Neutrophil (primary cell): Measurements from ENCODE around the gene GANAB.

Experiments used
- H3K27ac ChIP-seq: fragments of 200-600 bp; sonication (generic); 2 replicates; pipeline ENCODE4 v1.5.1; 2016; ENCODE audit warnings: mild to moderate bottlenecking, moderate library complexity
- H3K27me3 ChIP-seq: fragments of 200-600 bp; sonication (generic); 2 replicates; pipeline ENCODE4 v1.6.0; 2016; ENCODE audit warnings: mild to moderate bottlenecking
- H3K36me3 ChIP-seq: fragments of 200-600 bp; sonication (generic); 2 replicates; pipeline ENCODE4 v1.5.1; 2017
- H3K4me1 ChIP-seq, 2 experiments: fragments of 200-600 bp in 1 of 2; sonication (generic) in 1 of 2; 1 replicate in 1 of 2; 2 replicates in 1 of 2; pipeline versions ENCODE4 v1.5.1 to v1.6.1; 2013 to 2016; ENCODE audit warnings: low read depth in 1 of 2, low read length in 1 of 2, mild to moderate bottlenecking in 1 of 2, moderate library complexity in 1 of 2; ENCODE audit not compliant: control insufficient read depth in 1 of 2, insufficient read depth in 1 of 2
- H3K4me3 ChIP-seq, 2 experiments: fragments of 200-600 bp in 1 of 2; sonication (generic) in 1 of 2; 1 replicate in 1 of 2; 2 replicates in 1 of 2; pipeline ENCODE4 v1.5.1; 2013 to 2016; ENCODE audit warnings: low read depth in 1 of 2, low read length in 1 of 2, mild to moderate bottlenecking in 1 of 2, moderate library complexity in 1 of 2
- H3K9me3 ChIP-seq: fragments of 200-600 bp; sonication (generic); 2 replicates; pipeline ENCODE4 v1.5.1; 2016
- CTCF ChIP-seq: fragments of 200-600 bp; sonication (generic); IDR thresholded peaks from 2 replicates; pipeline ENCODE4 v1.5.1; 2016; ENCODE audit warnings: antibody characterized with exemption

The GANAB gene

DNA sequence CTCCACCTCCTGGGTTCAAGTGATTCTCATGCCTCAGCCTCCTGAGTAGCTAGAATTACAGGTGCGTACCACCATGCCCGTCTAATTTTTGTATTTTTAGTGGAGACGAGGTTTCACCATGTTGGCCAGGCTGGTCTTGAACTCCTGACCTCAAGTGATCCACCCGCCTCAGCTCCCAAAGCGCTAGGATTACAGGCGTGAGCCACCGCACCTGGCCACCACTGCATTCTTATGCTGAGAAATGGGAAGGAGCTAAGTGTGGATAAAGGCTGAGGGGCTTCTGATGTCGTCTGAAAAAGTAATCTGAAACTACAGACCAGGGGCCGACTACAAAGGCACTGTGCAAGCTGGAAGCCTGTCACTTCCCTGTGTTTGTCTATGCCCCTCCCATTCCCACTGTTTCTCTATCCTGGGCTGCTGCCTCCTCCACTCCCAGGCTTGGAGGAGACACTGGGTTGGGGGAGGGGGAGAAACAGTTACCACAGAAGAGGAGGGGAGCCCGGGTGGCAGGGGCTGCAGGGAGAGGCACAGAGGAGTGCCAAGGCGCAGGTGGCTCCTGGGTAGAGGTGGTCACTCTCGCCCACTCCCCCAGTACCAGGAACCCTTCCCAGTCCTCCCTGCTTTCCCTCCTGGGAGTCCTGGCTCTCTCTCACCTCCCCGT is 41.8 kb downstream of the GANAB start:
- H3K27ac ChIP-seq, result no peak overlapping the region
- no peaks in the 10 kb centered on the region for H3K27me3 ChIP-seq
- H3K9me3 ChIP-seq, result no peaks in the 10 kb centered on the region
- peaks cover 29% of the 10 kb centered on the region for H3K36me3 ChIP-seq
- no peak overlapping the region for H3K4me3 ChIP-seq
- peaks cover 30 to 32% of the 10 kb centered on the region in 2 experiments for H3K4me1 ChIP-seq
- no peak for TF ChIP-seq CTCF

GRCh38 chr11:62603776-62604299 is 42.6 kb downstream of the GANAB start:
- Histone ChIP-seq H3K4me3 (no peak overlapping the region), H3K27me3 (no peaks in the 10 kb centered on the region), H3K36me3 (peaks cover 28% of the 10 kb centered on the region), H3K4me1 (peaks cover 37 to 40% of the 10 kb centered on the region in 2 experiments), H3K9me3 (no peaks in the 10 kb centered on the region), H3K27ac (no peak overlapping the region)
- no peak for TF ChIP-seq CTCF

GRCh38 chr11:62603072-62603408 is 43.4 kb downstream of the GANAB start:
- Histone ChIP-seq H3K36me3 (peaks cover 26% of the 10 kb centered on the region), H3K4me1 (peaks cover 39 to 41% of the 10 kb centered on the region in 2 experiments), H3K4me3 (peak overlapping the region; percentile 89 to 98), H3K27ac (no peak overlapping the region), H3K9me3 (no peaks in the 10 kb centered on the region), H3K27me3 (no peaks in the 10 kb centered on the region)
- no peak for TF ChIP-seq CTCF

- TF ChIP-seq CTCF, result peak; percentile 13
- Histone ChIP-seq H3K4me3 (peak overlapping the region; percentile 89 to 98), H3K27me3 (no peaks in the 10 kb centered on the region), H3K4me1 (peaks cover 36% of the 10 kb centered on the region in 2 experiments), H3K36me3 (peaks cover 33% of the 10 kb centered on the region), H3K27ac (peak overlapping the region; percentile 84), H3K9me3 (no peaks in the 10 kb centered on the region)
Observed at GRCh38 chr11:62602141-62603071, 44.0 kb downstream of the GANAB start.

- Histone ChIP-seq H3K36me3 (peaks cover 37% of the 10 kb centered on the region), H3K27me3 (no peaks in the 10 kb centered on the region), H3K4me1 (peaks cover 36% of the 10 kb centered on the region in 2 experiments), H3K4me3 (peak within 1 kb of the TSS; percentile 89 to 98), H3K27ac (peak within 1 kb of the TSS; percentile 84), H3K9me3 (no peaks in the 10 kb centered on the region)
- peak; percentile 55 for TF ChIP-seq CTCF
Observed at GRCh38 chr11:62601372-62602140, 44.9 kb downstream of the GANAB start, which contains the start of gene MTA2. MTA2 (minus strand) TSS chr11:62601865; CDS start chr11:62601450, 415 bp downstream.
